ENCODE data around the gene RBP3. TPM values are rescaled to one million over a fixed set of nuclear protein-coding genes. Genes with fewer than 3 reads are reported as not detected.

Gene RBP3
- total and polyA plus RNA-seq, 2 of the 4 experiments (the other 2 are of a cell fraction), result not detected

- TF ChIP-seq NFE2L2 (IDR thresholded peaks at IDR 0.05; ENCODE audit: low read depth, low read length), result no peak
These were observed 41.6 kb upstream of the RBP3 start (continued) for GRCh38 chr10:47306387-47307210.

GRCh38 chr10:47307381-47307780, 40.8 kb upstream of the RBP3 start:
- Histone ChIP-seq H3K27me3 (ENCODE audit: control insufficient read depth, insufficient read depth, low read length) (peaks cover 50% of the 10 kb centered on the region), H3K9ac (ENCODE audit: low read depth, low read length) (no peak overlapping the region), H2BK120ac (ENCODE audit: low read depth, low read length) (no peak overlapping the region), H3K79me1 (ENCODE audit: low read depth in 1 of 2, low read length in 2 of 2) (no peaks in the 10 kb centered on the region), H2BK5ac (ENCODE audit: low read depth, low read length, poor library complexity, severe bottlenecking) (no peak overlapping the region), H3K23ac (ENCODE audit: low read depth, low read length) (no peak overlapping the region), H2AK9ac (replicated peaks; ENCODE audit: low read depth, low read length, poor library complexity) (no peak overlapping the region), H3K4ac (ENCODE audit: low read depth, low read length) (no peak overlapping the region), H3K4me2 (ENCODE audit: low read depth, low read length) (no peak overlapping the region), H4K5ac (ENCODE audit: low read depth, low read length) (no peak overlapping the region), H3K9me1 (ENCODE audit: insufficient read depth, low read length) (no peaks in the 10 kb centered on the region), H2AFZ (replicated peaks; ENCODE audit: low read length, poor library complexity) (no peak overlapping the region), H2BK20ac (ENCODE audit: low read depth, low read length) (no peak overlapping the region), H4K91ac (ENCODE audit: insufficient read depth, low read depth, low read length) (no peak overlapping the region), H3K9me3 (ENCODE audit: control insufficient read depth, insufficient read depth, low read length) (no peaks in the 10 kb centered on the region), H4K8ac (ENCODE audit: low read depth in 2 of 2, low read length in 2 of 2) (no peak overlapping the region), H3K14ac (replicated peaks; ENCODE audit: low read depth, low read length) (no peak overlapping the region), H2AK5ac (ENCODE audit: low read depth, low read length) (no peak overlapping the region), H3K4me1 (ENCODE audit: control insufficient read depth, insufficient read depth, low read length) (no peaks in the 10 kb centered on the region), H3K18ac (ENCODE audit: low read depth, low read length) (no peak overlapping the region), H3K56ac (ENCODE audit: extremely low read depth, insufficient read depth, low read length) (no peak overlapping the region), H3K36me3 (ENCODE audit: control insufficient read depth, insufficient read depth, low read length) (no peaks in the 10 kb centered on the region), H4K20me1 (ENCODE audit: insufficient read depth, low read length) (no peaks in the 10 kb centered on the region), H2BK15ac (ENCODE audit: low read depth, low read length) (no peak overlapping the region), H3K27ac (ENCODE audit: insufficient read depth, low read length) (no peak overlapping the region), H3K4me3 (ENCODE audit: insufficient read depth, low read depth, low read length) (no peak overlapping the region)
- WGBS, 2 experiments (ENCODE audit: extremely low coverage in 2 of 2, insufficient read length in 1 of 2), result 74% methylated on average over 3 of the region's 3 CpGs; no CpG with 5 or more reads in 1 of the 2 experiments
- ATAC-seq (ENCODE audit: low read depth) (no peak), DNase-seq (no peak)
- dilution Hi-C loops (cut with HindIII; ENCODE audit: low sequenced_read_pairs, unreplicated experiment), result no loop called here
- no TSS peak for BruUV-seq (replicated peaks)
- POLR2A ChIA-PET (ENCODE audit: unreplicated experiment), result no interaction called here
- in situ Hi-C loops (cut with MboI; ENCODE audit: low sequenced_read_pairs), result loop anchor here (10.0 kb wide), 1 partner anchor 283 kb away; no protein-coding TSS in a partner anchor
- CTCF ChIA-PET, result no interaction called here
- intact Hi-C loops (cut with micrococcal nuclease), result no loop called here
- no peak for TF ChIP-seq NFE2L2 (IDR thresholded peaks at IDR 0.05; ENCODE audit: low read depth, low read length)
- no peak for TF ChIP-seq FOS (IDR thresholded peaks at IDR 0.05; ENCODE audit: low read depth, low read length)
- no peak for TF ChIP-seq SMC3 (IDR thresholded peaks at IDR 0.05; ENCODE audit: low read depth, low read length)
- no peak for TF ChIP-seq RAD21 (IDR thresholded peaks at IDR 0.05; ENCODE audit: low read length)
- no peak for TF ChIP-seq ELK1 (IDR thresholded peaks at IDR 0.05; ENCODE audit: borderline replicate concordance, low read depth, low read length)
- no peak for TF ChIP-seq CHD1 (IDR thresholded peaks at IDR 0.05; ENCODE audit: low read depth, low read length)
- TF ChIP-seq CTCF (conservative IDR thresholded peaks at IDR 0.05; ENCODE audit: low read depth, low read length), result no peak
- no peak for TF ChIP-seq RCOR1 (IDR thresholded peaks at IDR 0.05; ENCODE audit: insufficient replicate concordance, low read length)
- no peak for TF ChIP-seq MAZ (IDR thresholded peaks at IDR 0.05; ENCODE audit: borderline replicate concordance, low read depth, low read length)
- no peak for TF ChIP-seq RFX5 (IDR thresholded peaks at IDR 0.05; ENCODE audit: low read depth, low read length)
- no peak for TF ChIP-seq CEBPB (IDR thresholded peaks at IDR 0.05; ENCODE audit: low read depth, low read length)
- TF ChIP-seq POLR2A (IDR thresholded peaks at IDR 0.05; ENCODE audit: low read depth, low read length), result no peak
- TF ChIP-seq MAFK (IDR thresholded peaks at IDR 0.05; ENCODE audit: low read depth, low read length), result no peak
- TF ChIP-seq MXI1 (IDR thresholded peaks at IDR 0.05; ENCODE audit: borderline replicate concordance, low read depth, low read length), result no peak
- no peak for TF ChIP-seq BHLHE40 (IDR thresholded peaks at IDR 0.05; ENCODE audit: low read depth, low read length)

Data from IMR-90 (cell line).